ENCODE measurements around the gene GALNT7.

GRCh38 chr4:173318648-173319211 is 150.1 kb downstream of the GALNT7 start:
- TF ChIP-seq GATA3 (IDR thresholded peaks at IDR 0.05; ENCODE audit: low read depth, low read length) (no peak), GATA2 (IDR thresholded peaks at IDR 0.05; ENCODE audit: low read depth, low read length) (no peak)
